ENCODE data around the gene MLN.
"Not testable (repeated sequence)": the region's sequence is repeated elsewhere in the genome, so short reads cannot be mapped to it uniquely, and the experiment has no call there.

Gene MLN

GRCh38 chr6:33834401-33835392, 30.9 kb upstream of the MLN start:
- DNase-seq = no peak

GRCh38 chr6:33833599-33833998, 29.8 kb upstream of the MLN start:
- no peak for DNase-seq

- not testable (repeated sequence) for DNase-seq
These were observed 29.0 kb upstream of the MLN start for GRCh38 chr6:33832831-33833230.

- DNase-seq = not testable (repeated sequence)
These were observed 27.9 kb upstream of the MLN start for GRCh38 chr6:33831725-33832124.

GRCh38 chr6:33830635-33831240, 26.9 kb upstream of the MLN start:
- no peak for DNase-seq

GRCh38 chr6:33828764-33829731, 25.2 kb upstream of the MLN start:
- no peak for DNase-seq

GRCh38 chr6:33828452-33828763, 24.6 kb upstream of the MLN start:
- DNase-seq = no peak

- no peak for DNase-seq
These were observed 24.0 kb upstream of the MLN start for GRCh38 chr6:33827546-33828451.

- DNase-seq = no peak
These were observed 22.7 kb upstream of the MLN start for GRCh38 chr6:33826537-33826936.

GRCh38 chr6:33824461-33825154, 20.8 kb upstream of the MLN start:
- DNase-seq = no peak

GRCh38 chr6:33823806-33824205, 20.0 kb upstream of the MLN start:
- no peak for DNase-seq

- no peak for DNase-seq
These were observed 19.0 kb upstream of the MLN start for GRCh38 chr6:33822575-33823395.

- DNase-seq = no peak
These were observed 17.1 kb upstream of the MLN start for GRCh38 chr6:33820784-33821520.

GRCh38 chr6:33820243-33820642, 16.4 kb upstream of the MLN start:
- DNase-seq = no peak

GRCh38 chr6:33819021-33819420, 15.2 kb upstream of the MLN start:
- DNase-seq = no peak

- no peak for DNase-seq
These were observed 14.5 kb upstream of the MLN start for GRCh38 chr6:33818293-33818692.

GRCh38 chr6:33817489-33817888, 13.7 kb upstream of the MLN start:
- no peak for DNase-seq

GRCh38 chr6:33816911-33817310, 13.1 kb upstream of the MLN start:
- no peak for DNase-seq

- DNase-seq = no peak
These were observed 12.1 kb upstream of the MLN start for GRCh38 chr6:33815854-33816253.
